ENCODE results near the gene CAMK2N2. TPM values are rescaled to one million over a fixed set of nuclear protein-coding genes. Genes with fewer than 3 reads are reported as not detected.

The CAMK2N2 gene
- total RNA-seq, 2 donors from 2014 or later, result not detected

GRCh38 chr3:184223946-184224345 lies 37.4 kb downstream of the CAMK2N2 start:
- H3K4me3 ChIP-seq, result no peak overlapping the region
- H3K4me1 ChIP-seq, result peaks cover 0 to 3% of the 10 kb centered on the region in 2 donors
- H3K27me3 ChIP-seq, result no peaks in the 10 kb centered on the region
- TF ChIP-seq, protein P1, sequence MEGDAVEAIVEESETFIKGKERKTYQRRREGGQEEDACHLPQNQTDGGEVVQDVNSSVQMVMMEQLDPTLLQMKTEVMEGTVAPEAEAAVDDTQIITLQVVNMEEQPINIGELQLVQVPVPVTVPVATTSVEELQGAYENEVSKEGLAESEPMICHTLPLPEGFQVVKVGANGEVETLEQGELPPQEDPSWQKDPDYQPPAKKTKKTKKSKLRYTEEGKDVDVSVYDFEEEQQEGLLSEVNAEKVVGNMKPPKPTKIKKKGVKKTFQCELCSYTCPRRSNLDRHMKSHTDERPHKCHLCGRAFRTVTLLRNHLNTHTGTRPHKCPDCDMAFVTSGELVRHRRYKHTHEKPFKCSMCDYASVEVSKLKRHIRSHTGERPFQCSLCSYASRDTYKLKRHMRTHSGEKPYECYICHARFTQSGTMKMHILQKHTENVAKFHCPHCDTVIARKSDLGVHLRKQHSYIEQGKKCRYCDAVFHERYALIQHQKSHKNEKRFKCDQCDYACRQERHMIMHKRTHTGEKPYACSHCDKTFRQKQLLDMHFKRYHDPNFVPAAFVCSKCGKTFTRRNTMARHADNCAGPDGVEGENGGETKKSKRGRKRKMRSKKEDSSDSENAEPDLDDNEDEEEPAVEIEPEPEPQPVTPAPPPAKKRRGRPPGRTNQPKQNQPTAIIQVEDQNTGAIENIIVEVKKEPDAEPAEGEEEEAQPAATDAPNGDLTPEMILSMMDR (IDR thresholded peaks at IDR 0.05), result no peak
- no peak overlapping the region for H3K27ac ChIP-seq
- no peaks in the 10 kb centered on the region for H3K36me3 ChIP-seq
- DNase-seq (ENCODE audit: low spot score), result no peak
- no peaks in the 10 kb centered on the region for H3K9me3 ChIP-seq

DNA sequence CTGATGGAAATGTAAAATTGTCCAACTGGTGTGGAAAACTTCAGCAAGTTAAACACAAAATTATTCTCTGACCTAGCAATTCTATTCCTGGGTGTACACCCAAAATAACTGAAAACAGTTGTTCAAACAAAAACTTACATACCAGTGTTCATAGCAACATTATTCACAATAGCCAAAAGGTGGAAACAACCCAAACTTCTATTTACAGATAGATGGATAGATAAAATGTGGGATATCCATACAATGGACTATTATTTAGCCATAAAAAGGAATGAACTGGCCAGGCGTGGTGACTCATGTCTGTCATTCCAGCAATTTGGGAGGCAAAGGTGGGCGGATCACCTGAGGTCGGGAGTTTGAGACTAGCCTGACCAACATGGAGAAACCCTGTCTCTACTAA lies 38.8 kb downstream of the CAMK2N2 start:
- Histone ChIP-seq H3K9me3 (no peaks in the 10 kb centered on the region), H3K27me3 (no peaks in the 10 kb centered on the region), H3K4me3 (no peak overlapping the region), H3K36me3 (no peaks in the 10 kb centered on the region), H3K27ac (no peak overlapping the region), H3K4me1 (no peaks in the 10 kb centered on the region)
- DNase-seq (ENCODE audit: low spot score), result no peak
- TF ChIP-seq, protein P1 (IDR thresholded peaks at IDR 0.05), result no peak

GRCh38 chr3:184218814-184219213 lies 42.5 kb downstream of the CAMK2N2 start:
- Histone ChIP-seq H3K9me3 (no peaks in the 10 kb centered on the region), H3K36me3 (no peaks in the 10 kb centered on the region), H3K4me3 (no peak overlapping the region), H3K4me1 (no peaks in the 10 kb centered on the region), H3K27ac (no peak overlapping the region), H3K27me3 (no peaks in the 10 kb centered on the region)
- TF ChIP-seq, protein P1 (IDR thresholded peaks at IDR 0.05), result no peak
- no peak for DNase-seq (ENCODE audit: low spot score)

- DNase-seq (ENCODE audit: low spot score), result no peak
- Histone ChIP-seq H3K36me3 (no peaks in the 10 kb centered on the region), H3K27me3 (no peaks in the 10 kb centered on the region), H3K9me3 (no peaks in the 10 kb centered on the region), H3K27ac (no peak overlapping the region), H3K4me3 (no peak overlapping the region), H3K4me1 (no peaks in the 10 kb centered on the region)
- TF ChIP-seq, protein P1 (IDR thresholded peaks at IDR 0.05), result no peak
Observed at GRCh38 chr3:184211718-184212117, 49.6 kb downstream of the CAMK2N2 start.

DNA sequence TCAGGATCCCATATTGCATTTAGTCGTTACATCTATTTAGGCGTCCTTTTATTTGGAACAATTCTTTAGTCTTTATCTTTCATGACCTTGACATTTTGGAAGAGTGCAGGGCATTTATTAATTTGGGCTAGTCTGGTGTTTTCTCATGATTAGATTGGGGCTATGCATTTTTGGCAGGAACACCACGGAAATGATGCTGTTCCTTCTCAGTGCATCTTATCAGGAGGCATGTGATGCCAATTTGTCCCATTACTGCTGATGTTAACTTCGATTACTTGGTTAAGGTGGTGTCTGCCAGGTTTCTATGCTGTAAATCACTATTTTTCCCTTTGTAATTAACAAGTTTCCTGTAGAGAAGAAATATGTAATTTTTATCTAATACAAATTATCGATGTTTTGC lies 50.1 kb downstream of the CAMK2N2 start:
- Histone ChIP-seq H3K4me1 (no peaks in the 10 kb centered on the region), H3K36me3 (no peaks in the 10 kb centered on the region), H3K4me3 (no peak overlapping the region), H3K27ac (no peak overlapping the region), H3K27me3 (no peaks in the 10 kb centered on the region), H3K9me3 (no peaks in the 10 kb centered on the region)
- TF ChIP-seq, protein P1 (IDR thresholded peaks at IDR 0.05), result no peak
- no peak for DNase-seq (ENCODE audit: low spot score)

MicroRNA genes within 50 kb of the gene (microRNA counts, 767-probe panel; counts per million panel counts)
- microRNA hsa-miR-1224-3p (0 to 31.0 counts per million in 2 donors), microRNA hsa-miR-1224-5p (0 to 697 counts per million in 2 donors)

Small RNA genes lying within 50 kb of the gene (microRNA-seq; reads per million reads assigned to microRNA genes)
- gene MIR1224 (ENCODE audit: borderline number of aligned reads in 2 of 2, borderline replicate concordance in 1 of 2), result 0 reads per million in 2 donors

Other genes with a start within 250 kb of the CAMK2N2 start
- gene ABCC5, start 243.7 kb downstream of the CAMK2N2 start, total RNA-seq, result 10 to 100 TPM; 17.5 to 23.1 TPM
- gene HTR3D, start 229.8 kb downstream of the CAMK2N2 start, total RNA-seq, result not detected
- not detected for gene HTR3C, start 208.5 kb downstream of the CAMK2N2 start, total RNA-seq
- gene HTR3E, start 164.5 kb downstream of the CAMK2N2 start, total RNA-seq, result not detected
- gene EIF2B5, start 126.2 kb downstream of the CAMK2N2 start, total RNA-seq, result 10 to 100 TPM; 19.6 to 24.3 TPM
- 10 to 100 TPM; 43.5 to 66.1 TPM for gene DVL3, start 106.2 kb downstream of the CAMK2N2 start, total RNA-seq
- gene AP2M1, start 86.7 kb downstream of the CAMK2N2 start, total RNA-seq, result 100 to 1,000 TPM; 183 to 235 TPM
- gene ABCF3, start 75.4 kb downstream of the CAMK2N2 start, total RNA-seq, result 10 to 100 TPM; 42.8 to 47.9 TPM
- not detected for gene VWA5B2, start 32.0 kb downstream of the CAMK2N2 start, total RNA-seq
- gene ALG3, start 12.6 kb downstream of the CAMK2N2 start, total RNA-seq, result 10 to 100 TPM; 50.6 to 50.8 TPM
- gene EEF1AKMT4, start 11.9 kb downstream of the CAMK2N2 start, total RNA-seq, result 1 to 10 TPM; 2.1 TPM
- gene ECE2, start 14.5 kb upstream of the CAMK2N2 start, total RNA-seq, result 1 to 10 TPM in 1 of 2 donors, not detected in 1; 1.6 TPM
- gene PSMD2, start 37.7 kb upstream of the CAMK2N2 start, total RNA-seq, result 100 to 1,000 TPM; 213 to 259 TPM
- 100 to 1,000 TPM; 270 to 276 TPM for gene EIF4G1, start 53.1 kb upstream of the CAMK2N2 start, total RNA-seq
- gene FAM131A, start 76.0 kb upstream of the CAMK2N2 start, total RNA-seq, result 10 to 100 TPM; 33.7 to 45.8 TPM
- 1 to 10 TPM; 1.3 to 2.7 TPM for gene CLCN2, start 100.1 kb upstream of the CAMK2N2 start, total RNA-seq
- gene POLR2H, start 100.2 kb upstream of the CAMK2N2 start, total RNA-seq, result 10 to 100 TPM; 26.8 to 35.5 TPM
- gene THPO, start 116.7 kb upstream of the CAMK2N2 start, total RNA-seq, result under 1 TPM in 1 of 2 donors, not detected in 1; 0.55 TPM
- 10 to 100 TPM in 1 of 2 donors, 1 to 10 TPM in 1; 7.0 to 13.4 TPM for gene CHRD, start 118.5 kb upstream of the CAMK2N2 start, total RNA-seq

Data from right atrium auricular region (tissue), 2 donors.